AG04449 (cell line): Measurements from ENCODE around the gene HFM1.
"Not testable (repeated sequence)": the region's sequence is repeated elsewhere in the genome, so short reads cannot be mapped to it uniquely, and the experiment has no call there.

Experiments used
- CTCF ChIA-PET: fragments of 350-600 bp; formaldehyde crosslinking; extraction: SDS; loops from one replicate; lab custom pipeline; 2021; ENCODE audit warnings: antibody characterized with exemption; lab: Yijun Ruan, JAX
- POLR2A ChIA-PET: fragments of 400-600, 350-600 bp; formaldehyde crosslinking; extraction: SDS; loops from one replicate; lab custom pipeline; 2020; ENCODE audit warnings: antibody characterized with exemption, inconsistent platforms; lab: Yijun Ruan, JAX
- DNase-seq: peaks from one replicate; pipeline ENCODE4 v3.0.0-alpha.2; 2010; ENCODE audit warnings: low read depth, low spot score
- H3K4me3 ChIP-seq: 2 replicates; pipeline ENCODE4 v1.5.1; 2011; ENCODE audit warnings: low read depth, mild to moderate bottlenecking, control low read depth, low read length
- CTCF ChIP-seq: IDR thresholded peaks from one replicate; pipeline ENCODE4 v1.5.1; 2011; ENCODE audit warnings: mild to moderate bottlenecking, moderate library complexity, low read length, control low read depth, inconsistent platforms; ENCODE audit not compliant: insufficient read depth; ENCODE audit errors: missing control alignments

The HFM1 gene

GRCh38 chr1:91307784-91308409 is 96.7 kb downstream of the HFM1 start:
- ChIA-PET CTCF (no interaction called here), POLR2A (no interaction called here)
- TF ChIP-seq CTCF, result no peak

GRCh38 chr1:91303165-91303564 is 101.5 kb downstream of the HFM1 start:
- no peak overlapping the region for H3K4me3 ChIP-seq
- ChIA-PET CTCF (no interaction called here), POLR2A (no interaction called here)
- TF ChIP-seq CTCF, result no peak
- no peak for DNase-seq

More at GRCh38 chr1:91307784-91308409, 96.7 kb downstream of the HFM1 start:
- no peak overlapping the region for H3K4me3 ChIP-seq
- DNase-seq, result no peak

- POLR2A ChIA-PET, DNase-seq, H3K4me3 ChIP-seq: not testable (repeated sequence)
- CTCF ChIA-PET, result interaction anchor here (1.0 kb wide), 1 partner anchor 10 kb away, joined by 3 read pairs; no protein-coding TSS in a partner anchor
Measured at GRCh38 chr1:91288843-91289553, 115.6 kb downstream of the HFM1 start.

- POLR2A ChIA-PET, DNase-seq, H3K4me3 ChIP-seq: not testable (repeated sequence)
- CTCF ChIA-PET, result interaction anchor here (1.2 kb wide), 1 partner anchor 121 kb away, joined by 3 read pairs; no protein-coding TSS in a partner anchor
Measured at GRCh38 chr1:91286962-91287317, 117.7 kb downstream of the HFM1 start.

GRCh38 chr1:91286259-91286961 is 118.2 kb downstream of the HFM1 start:
- H3K4me3 ChIP-seq, POLR2A ChIA-PET, DNase-seq: not testable (repeated sequence)
- CTCF ChIA-PET, result interaction anchor here (1.0 to 1.2 kb wide), 2 partner anchors 115 to 120 kb away, joined by 3 read pairs; no protein-coding TSS in a partner anchor

- TF ChIP-seq CTCF, result no peak
- H3K4me3 ChIP-seq, result no peak overlapping the region
- no peak for DNase-seq
- ChIA-PET CTCF (interaction anchor here (0.6 to 3.5 kb wide), 26 partner anchors 12 to 1008 kb away, joined by 3 to 20 read pairs (median 4); partner anchors contain the start of genes CDC7 and HFM1), POLR2A (no interaction called here)
Measured at GRCh38 chr1:91283421-91283726, 121.3 kb downstream of the HFM1 start.

- TF ChIP-seq CTCF, result peak; percentile 72
- H3K4me3 ChIP-seq, result no peak overlapping the region
- ChIA-PET CTCF (interaction anchor here (0.6 to 3.5 kb wide), 33 partner anchors 11 to 1009 kb away, joined by 3 to 20 read pairs (median 3); partner anchors contain the start of genes CDC7 and HFM1), POLR2A (no interaction called here)
- DNase-seq, result peak; percentile 21
Measured at GRCh38 chr1:91282695-91283420, 121.8 kb downstream of the HFM1 start.
